ENCODE data around the gene MEGF8.

The MEGF8 gene

DNA sequence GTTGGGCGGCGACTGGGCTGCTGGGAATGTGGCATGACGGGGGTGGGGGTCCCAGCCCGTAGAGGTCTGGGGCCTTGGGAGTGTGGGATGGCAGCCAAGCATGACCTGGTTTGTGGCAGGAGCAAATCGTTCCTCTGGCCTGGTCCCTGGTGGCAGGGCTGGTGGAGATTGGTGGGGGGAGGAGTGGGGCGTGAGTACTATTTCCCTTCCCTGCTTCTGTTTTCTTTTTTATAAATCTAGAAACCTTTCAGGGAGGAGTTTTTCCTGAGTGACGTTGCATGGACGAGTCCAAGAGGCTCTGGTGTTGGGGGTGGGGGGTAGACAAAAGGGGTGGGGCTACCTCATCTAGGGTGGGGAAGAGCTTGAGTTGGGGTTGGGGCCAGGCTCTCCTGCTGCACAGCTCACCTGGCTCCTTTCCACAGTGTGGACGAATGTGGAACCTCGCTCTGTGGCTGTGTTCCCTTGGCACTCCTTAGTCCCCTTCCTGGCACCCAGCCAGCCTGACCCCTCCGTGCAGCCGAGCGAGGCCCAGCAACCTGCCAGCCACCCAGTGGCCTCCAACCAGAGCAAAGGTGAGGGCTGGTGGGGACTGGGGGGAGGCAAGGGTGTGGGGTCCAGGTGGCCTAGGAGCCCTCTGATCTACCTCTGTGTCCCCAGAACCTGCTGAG lies 39.0 kb upstream of the MEGF8 start:
- Histone ChIP-seq H3K4me3 (peak overlapping the region; percentile 73), H3K27ac (peak overlapping the region; percentile 93), H4K20me1 (peaks cover 87% of the 10 kb centered on the region), H3K9me3 (no peaks in the 10 kb centered on the region), H3K4me1 (peaks cover 88% of the 10 kb centered on the region), H3K36me3 (peaks cover 47% of the 10 kb centered on the region), H3K27me3 (no peaks in the 10 kb centered on the region), H3K9ac (peak overlapping the region; percentile 85), H3K4me2 (peak overlapping the region; percentile 98)
- no peak for TF ChIP-seq Cebpa-rat (IDR thresholded peaks at IDR 0.05)

DNA sequence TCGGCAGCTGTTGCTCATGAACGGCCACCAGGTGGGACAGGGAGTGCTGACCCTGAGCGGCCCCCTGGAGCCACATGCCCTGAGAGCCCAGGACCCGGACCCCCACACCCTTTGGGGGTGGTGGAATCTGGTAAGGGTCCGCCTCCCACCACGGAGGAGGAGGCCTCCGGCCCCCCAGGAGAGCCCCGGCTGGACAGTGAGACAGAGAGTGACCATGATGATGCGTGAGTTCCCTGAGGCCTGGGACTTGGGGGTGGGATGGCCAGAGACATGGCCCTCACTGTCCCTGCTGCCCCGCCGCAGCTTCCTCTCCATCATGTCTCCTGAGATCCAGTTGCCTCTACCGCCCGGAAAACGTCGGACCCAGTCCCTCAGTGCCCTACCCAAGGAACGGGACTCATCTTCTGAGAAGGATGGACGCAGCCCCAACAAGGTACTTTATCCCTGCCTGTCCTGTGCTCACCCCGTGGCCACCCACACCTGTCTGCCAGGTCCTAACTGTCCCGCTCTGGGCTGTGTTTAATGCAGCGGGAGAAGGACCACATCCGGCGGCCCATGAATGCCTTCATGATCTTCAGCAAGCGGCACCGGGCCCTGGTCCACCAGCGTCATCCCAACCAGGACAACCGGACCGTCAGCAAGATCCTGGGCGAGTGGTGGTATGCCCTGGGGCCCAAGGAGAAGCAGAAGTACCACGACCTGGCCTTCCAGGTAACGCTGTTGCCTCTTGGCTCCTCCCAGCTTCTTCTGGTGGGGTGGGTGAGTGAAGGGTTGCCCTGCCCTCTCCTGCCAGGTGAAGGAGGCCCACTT lies 38.2 kb upstream of the MEGF8 start:
- H3K4me2 ChIP-seq: peak overlapping the region; percentile 98
- peak overlapping the region; percentile 93 for H3K27ac ChIP-seq
- H3K36me3 ChIP-seq: peaks cover 55% of the 10 kb centered on the region

DNA sequence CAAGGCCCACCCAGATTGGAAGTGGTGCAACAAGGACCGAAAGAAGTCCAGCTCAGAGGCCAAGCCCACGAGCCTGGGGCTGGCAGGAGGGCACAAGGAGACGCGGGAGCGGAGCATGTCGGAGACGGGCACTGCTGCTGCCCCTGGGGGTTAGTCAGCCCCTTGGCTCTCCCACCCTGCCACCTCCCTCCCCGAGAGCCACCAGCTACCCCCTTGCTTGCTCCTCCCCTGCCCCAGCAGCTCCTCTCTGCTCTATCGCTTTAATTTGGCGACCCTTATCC lies 37.7 kb upstream of the MEGF8 start:
- peaks cover 81% of the 10 kb centered on the region for H3K4me1 ChIP-seq
- H3K9me3 ChIP-seq: no peaks in the 10 kb centered on the region
- no peak for TF ChIP-seq Cebpa-rat (IDR thresholded peaks at IDR 0.05)
- H3K27me3 ChIP-seq: no peaks in the 10 kb centered on the region
- no peak overlapping the region for H3K27ac ChIP-seq
- H3K4me3 ChIP-seq: no peak overlapping the region
- peaks cover 60% of the 10 kb centered on the region for H3K36me3 ChIP-seq
- peak overlapping the region; percentile 98; the same call in 1 of the 2 replicates for H3K4me2 ChIP-seq
- peaks cover 88% of the 10 kb centered on the region for H4K20me1 ChIP-seq
- H3K9ac ChIP-seq: no peak overlapping the region

More for the DNA sequence above, 38.2 kb upstream of the MEGF8 start:
- Histone ChIP-seq H3K9ac (peak overlapping the region; percentile 55; the same call in 1 of the 2 replicates), H4K20me1 (peaks cover 87% of the 10 kb centered on the region), H3K27me3 (no peaks in the 10 kb centered on the region), H3K4me1 (peaks cover 87% of the 10 kb centered on the region), H3K4me3 (peak overlapping the region; percentile 73), H3K9me3 (no peaks in the 10 kb centered on the region)
- TF ChIP-seq Cebpa-rat (IDR thresholded peaks at IDR 0.05): no peak

DNA sequence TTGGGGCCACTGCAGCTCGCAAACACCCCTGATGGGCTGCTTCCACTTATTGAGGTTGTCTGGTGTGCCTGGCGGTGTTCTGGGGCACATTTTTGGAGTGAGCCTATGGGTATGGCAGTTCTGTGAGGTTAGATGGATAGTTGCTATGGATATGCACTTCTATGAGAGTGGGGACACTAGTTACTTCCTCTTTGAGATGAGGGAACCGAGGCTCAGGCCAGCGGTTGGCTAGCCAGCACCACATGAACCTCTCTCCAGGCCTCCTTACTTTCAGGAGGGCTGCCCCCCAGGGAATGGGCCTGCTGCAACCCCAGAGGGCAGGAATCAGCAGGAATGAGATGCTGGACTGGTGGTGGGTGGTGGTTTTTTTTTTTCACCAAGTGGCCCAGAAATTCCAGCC lies 37.0 kb upstream of the MEGF8 start:
- H4K20me1 ChIP-seq: peaks cover 89% of the 10 kb centered on the region
- H3K4me2 ChIP-seq: no peak overlapping the region; the same call in 1 of the 2 replicates
- no peaks in the 10 kb centered on the region for H3K9me3 ChIP-seq
- no peak overlapping the region for H3K27ac ChIP-seq
- peaks cover 75% of the 10 kb centered on the region for H3K4me1 ChIP-seq
- TF ChIP-seq Cebpa-rat (IDR thresholded peaks at IDR 0.05): no peak
- no peak overlapping the region for H3K4me3 ChIP-seq
- H3K9ac ChIP-seq: no peak overlapping the region
- no peaks in the 10 kb centered on the region for H3K27me3 ChIP-seq
- H3K36me3 ChIP-seq: peaks cover 66% of the 10 kb centered on the region

DNA sequence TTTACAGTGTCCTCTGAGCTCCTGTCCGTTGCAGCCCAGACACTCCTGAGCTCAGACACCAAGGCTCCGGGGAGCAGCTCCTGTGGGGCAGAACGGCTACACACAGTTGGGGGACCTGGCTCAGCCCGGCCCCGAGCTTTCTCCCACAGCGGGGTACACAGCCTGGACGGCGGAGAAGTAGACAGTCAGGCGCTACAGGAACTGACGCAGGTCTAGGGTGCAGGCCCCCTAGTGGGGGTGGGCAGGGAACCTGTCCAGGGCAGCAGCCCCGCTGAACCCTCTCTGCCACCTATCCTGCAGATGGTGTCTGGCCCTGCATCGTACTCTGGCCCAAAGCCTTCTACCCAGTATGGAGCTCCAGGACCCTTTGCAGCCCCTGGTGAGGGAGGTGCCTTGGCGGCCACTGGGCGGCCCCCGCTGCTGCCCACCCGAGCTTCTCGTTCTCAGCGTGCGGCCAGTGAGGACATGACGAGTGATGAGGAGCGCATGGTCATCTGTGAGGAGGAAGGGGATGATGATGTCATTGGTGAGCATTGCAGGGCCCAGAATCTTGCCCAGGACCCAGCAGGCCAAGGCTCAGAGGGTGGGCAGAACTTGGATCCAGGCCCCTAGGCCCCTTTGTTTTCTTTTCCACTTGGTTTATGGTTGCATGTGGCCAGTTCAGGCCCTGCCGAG lies 36.4 kb upstream of the MEGF8 start:
- H3K9me3 ChIP-seq: no peaks in the 10 kb centered on the region
- no peak for TF ChIP-seq Cebpa-rat (IDR thresholded peaks at IDR 0.05)
- no peak overlapping the region for H3K4me3 ChIP-seq
- H3K36me3 ChIP-seq: peaks cover 73% of the 10 kb centered on the region
- no peak overlapping the region for H3K9ac ChIP-seq
- H3K4me1 ChIP-seq: peaks cover 74% of the 10 kb centered on the region
- H3K27ac ChIP-seq: no peak overlapping the region; the same call in 1 of the 2 replicates
- no peak overlapping the region for H3K4me2 ChIP-seq
- no peaks in the 10 kb centered on the region for H3K27me3 ChIP-seq
- peaks cover 94% of the 10 kb centered on the region for H4K20me1 ChIP-seq

DNA sequence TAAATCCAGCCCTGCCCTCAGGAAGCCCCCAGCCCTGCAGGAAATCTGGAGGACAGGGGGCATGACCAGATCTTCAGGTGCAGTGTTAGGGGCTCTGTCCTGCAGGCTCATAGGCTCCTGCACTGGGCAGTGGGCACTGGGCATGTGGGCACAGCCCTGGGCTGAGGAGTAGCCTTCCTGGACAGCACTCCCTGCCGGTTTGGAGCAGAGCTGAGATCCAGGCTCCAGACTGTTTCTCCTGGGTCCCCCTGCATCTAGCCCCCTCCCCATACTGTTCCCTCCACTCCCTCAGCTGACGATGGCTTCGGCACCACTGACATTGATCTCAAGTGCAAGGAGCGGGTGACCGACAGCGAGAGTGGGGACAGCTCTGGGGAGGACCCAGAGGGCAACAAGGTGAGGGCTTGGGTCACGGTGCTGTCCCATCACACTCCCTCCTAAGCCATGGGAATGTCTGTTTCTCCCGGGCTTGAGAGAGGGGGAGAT lies 35.8 kb upstream of the MEGF8 start:
- H3K4me1 ChIP-seq: peaks cover 73% of the 10 kb centered on the region
- H3K36me3 ChIP-seq: peaks cover 79% of the 10 kb centered on the region
- H3K27me3 ChIP-seq: no peaks in the 10 kb centered on the region
- peaks cover 98% of the 10 kb centered on the region for H4K20me1 ChIP-seq
- H3K9me3 ChIP-seq: no peaks in the 10 kb centered on the region
- peak overlapping the region; percentile 52; the same call in 1 of the 2 replicates for H3K27ac ChIP-seq
- peak overlapping the region; percentile 37; the same call in 1 of the 2 replicates for H3K9ac ChIP-seq
- no peak overlapping the region for H3K4me3 ChIP-seq
- peak overlapping the region; percentile 80 for H3K4me2 ChIP-seq
- TF ChIP-seq Cebpa-rat (IDR thresholded peaks at IDR 0.05): no peak

DNA sequence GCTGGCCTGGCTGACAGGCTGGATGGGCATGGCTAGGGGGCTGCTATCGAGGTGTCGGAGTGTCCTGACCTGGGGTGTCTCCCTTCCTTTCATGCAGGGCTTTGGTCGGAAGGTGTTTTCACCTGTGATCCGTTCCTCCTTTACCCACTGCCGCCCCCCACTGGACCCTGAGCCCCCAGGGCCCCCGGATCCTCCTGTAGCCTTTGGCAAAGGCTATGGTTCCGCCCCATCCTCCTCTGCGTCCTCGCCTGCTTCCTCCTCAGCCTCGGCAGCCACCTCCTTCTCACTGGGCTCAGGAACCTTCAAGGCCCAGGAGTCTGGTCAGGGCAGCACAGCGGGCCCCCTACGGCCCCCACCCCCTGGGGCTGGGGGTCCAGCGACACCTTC lies 35.3 kb upstream of the MEGF8 start:
- H3K36me3 ChIP-seq: peaks cover 82% of the 10 kb centered on the region
- H3K27me3 ChIP-seq: no peaks in the 10 kb centered on the region
- peak overlapping the region; percentile 52 for H3K27ac ChIP-seq
- peak overlapping the region; percentile 37 for H3K9ac ChIP-seq
- no peaks in the 10 kb centered on the region for H3K9me3 ChIP-seq
- H3K4me3 ChIP-seq: no peak overlapping the region
- H4K20me1 ChIP-seq: peaks cover 93% of the 10 kb centered on the region
- TF ChIP-seq Cebpa-rat (IDR thresholded peaks at IDR 0.05): no peak
- H3K4me1 ChIP-seq: peaks cover 67% of the 10 kb centered on the region
- H3K4me2 ChIP-seq: peak overlapping the region; percentile 80

DNA sequence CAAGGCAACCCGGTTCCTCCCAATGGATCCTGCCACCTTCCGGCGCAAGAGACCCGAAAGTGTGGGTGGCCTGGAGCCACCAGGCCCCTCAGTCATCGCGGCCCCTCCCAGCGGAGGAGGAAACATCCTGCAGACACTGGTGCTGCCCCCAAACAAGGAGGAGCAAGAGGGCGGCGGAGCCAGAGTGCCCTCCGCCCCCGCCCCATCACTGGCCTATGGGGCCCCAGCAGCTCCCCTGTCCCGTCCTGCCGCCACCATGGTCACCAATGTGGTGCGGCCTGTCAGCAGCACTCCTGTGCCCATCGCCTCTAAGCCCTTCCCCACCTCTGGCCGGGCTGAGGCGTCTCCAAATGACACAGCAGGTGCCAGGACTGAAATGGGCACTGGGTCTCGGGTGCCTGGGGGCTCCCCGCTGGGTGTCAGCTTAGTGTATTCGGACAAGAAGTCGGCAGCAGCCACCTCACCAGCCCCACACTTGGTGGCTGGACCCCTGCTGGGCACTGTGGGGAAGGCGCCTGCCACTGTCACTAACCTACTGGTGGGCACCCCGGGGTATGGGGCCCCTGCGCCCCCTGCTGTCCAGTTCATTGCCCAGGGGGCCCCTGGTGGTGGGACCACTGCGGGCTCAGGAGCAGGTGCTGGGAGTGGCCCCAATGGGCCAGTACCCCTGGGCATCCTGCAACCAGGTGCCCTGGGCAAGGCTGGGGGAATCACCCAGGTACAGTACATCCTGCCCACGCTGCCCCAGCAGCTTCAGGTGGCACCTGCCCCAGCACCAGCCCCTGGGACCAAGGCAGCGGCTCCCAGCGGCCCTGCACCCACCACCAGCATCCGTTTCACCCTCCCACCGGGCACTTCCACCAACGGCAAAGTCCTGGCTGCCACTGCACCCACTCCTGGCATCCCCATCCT lies 34.7 kb upstream of the MEGF8 start:
- Histone ChIP-seq H3K27me3 (no peaks in the 10 kb centered on the region), H3K9ac (peak overlapping the region; percentile 37; the same call in 1 of the 2 replicates), H3K4me2 (peak overlapping the region; percentile 80), H3K36me3 (peaks cover 89% of the 10 kb centered on the region), H4K20me1 (peaks cover 92% of the 10 kb centered on the region), H3K4me1 (peaks cover 61% of the 10 kb centered on the region), H3K27ac (peak overlapping the region; percentile 52), H3K4me3 (peak overlapping the region; percentile 16; the same call in 1 of the 2 replicates), H3K9me3 (no peaks in the 10 kb centered on the region)
- TF ChIP-seq Cebpa-rat (IDR thresholded peaks at IDR 0.05): no peak

DNA sequence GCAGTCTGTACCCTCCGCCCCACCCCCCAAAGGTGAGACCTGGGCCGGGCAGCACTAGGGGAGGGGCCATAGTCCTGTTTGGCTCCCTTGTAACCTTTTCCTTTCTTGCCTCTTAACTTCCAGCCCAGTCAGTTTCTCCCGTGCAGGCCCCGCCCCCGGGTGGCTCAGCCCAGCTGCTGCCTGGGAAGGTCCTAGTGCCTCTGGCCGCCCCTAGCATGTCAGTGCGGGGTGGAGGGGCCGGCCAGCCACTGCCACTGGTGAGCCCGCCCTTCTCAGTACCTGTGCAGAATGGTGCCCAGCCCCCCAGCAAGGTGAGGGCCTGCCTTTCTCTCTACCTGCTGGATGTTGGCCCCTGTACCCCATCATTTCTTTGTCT lies 34.0 kb upstream of the MEGF8 start:
- H4K20me1 ChIP-seq: peaks cover 93% of the 10 kb centered on the region

More for the DNA sequence above, 34.0 kb upstream of the MEGF8 start:
- Histone ChIP-seq H3K4me1 (peaks cover 56% of the 10 kb centered on the region), H3K4me3 (peak overlapping the region; percentile 16; the same call in 1 of the 2 replicates), H3K36me3 (peaks cover 95% of the 10 kb centered on the region), H3K27ac (0 out of 2 replicates have a peak overlapping the region, but pooled peaks have one; percentile 39), H3K4me2 (peak overlapping the region; percentile 80), H3K9me3 (no peaks in the 10 kb centered on the region), H3K27me3 (no peaks in the 10 kb centered on the region), H3K9ac (peak overlapping the region; percentile 8; the same call in 1 of the 2 replicates)
- no peak for TF ChIP-seq Cebpa-rat (IDR thresholded peaks at IDR 0.05)

Data from BLaER1 (cell line).